Skeletal muscle cell (primary cell): ENCODE data around the gene CTBP1.
"Not testable (repeated sequence)": the region's sequence is repeated elsewhere in the genome, so short reads cannot be mapped to it uniquely, and the experiment has no call there.

Experiments
- DNase-seq: peaks from one replicate; pipeline ENCODE4 v3.0.0-alpha.2; 2010; ENCODE audit warnings: low read depth
- H3K4me3 ChIP-seq: 2 replicates; pipeline ENCODE4 v1.5.1; 2011; ENCODE audit warnings: low read depth, mild to moderate bottlenecking, control low read depth, low read length, moderate library complexity

The CTBP1 gene

DNA sequence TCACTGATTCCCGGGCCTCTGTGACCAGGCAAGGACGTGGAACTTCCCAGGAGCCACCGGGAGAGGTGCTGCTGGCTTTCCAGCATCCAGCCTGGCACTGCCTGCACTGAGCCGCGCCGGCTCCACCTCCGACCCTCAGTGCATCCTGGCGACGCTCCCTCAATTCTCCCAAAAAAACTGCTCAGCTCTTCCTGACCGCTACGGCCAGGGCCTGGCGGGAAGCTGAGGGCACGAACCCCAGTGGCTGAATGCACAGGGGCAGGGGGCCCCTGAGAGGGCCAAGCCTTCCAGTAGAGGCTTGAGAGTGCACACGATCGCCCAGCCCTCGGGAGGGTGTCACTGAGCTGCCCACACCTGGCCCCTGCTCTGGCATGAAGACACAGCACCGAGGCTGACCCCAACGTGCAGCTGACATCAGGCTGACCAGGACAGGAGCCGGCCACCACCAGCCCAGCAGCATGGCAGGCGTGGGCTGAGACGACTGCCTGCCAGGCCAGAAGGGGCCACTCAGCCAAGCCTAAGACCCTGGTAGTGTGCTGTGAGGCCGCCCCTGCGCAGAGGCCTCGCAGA, 6.9 kb downstream of the CTBP1 start:
- no peak for DNase-seq
- H3K4me3 ChIP-seq = no peak overlapping the region

DNA sequence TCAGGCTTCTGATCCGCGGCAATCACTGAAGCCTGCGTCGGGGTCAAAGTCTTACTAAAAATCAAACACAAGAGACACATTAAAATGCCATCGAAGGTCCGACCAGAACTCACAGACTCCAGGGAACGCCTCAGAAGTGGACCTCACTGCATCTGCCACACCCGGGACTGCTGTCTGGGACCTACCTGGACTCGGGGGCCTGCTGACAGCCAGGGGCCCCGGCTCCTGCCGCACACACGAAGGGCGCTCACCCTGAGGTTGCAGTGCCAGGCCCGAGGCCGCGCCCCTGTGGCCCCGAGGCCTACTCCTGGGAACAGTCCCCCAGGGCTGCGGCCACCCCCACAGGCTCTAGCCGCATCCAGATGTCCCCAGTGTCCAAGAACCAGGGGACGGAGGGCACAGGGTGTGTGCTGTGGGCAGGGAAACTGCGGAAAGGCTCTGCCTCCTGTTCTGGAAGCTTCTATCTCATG, 7.4 kb downstream of the CTBP1 start:
- DNase-seq = no peak
- no peak overlapping the region for H3K4me3 ChIP-seq

DNA sequence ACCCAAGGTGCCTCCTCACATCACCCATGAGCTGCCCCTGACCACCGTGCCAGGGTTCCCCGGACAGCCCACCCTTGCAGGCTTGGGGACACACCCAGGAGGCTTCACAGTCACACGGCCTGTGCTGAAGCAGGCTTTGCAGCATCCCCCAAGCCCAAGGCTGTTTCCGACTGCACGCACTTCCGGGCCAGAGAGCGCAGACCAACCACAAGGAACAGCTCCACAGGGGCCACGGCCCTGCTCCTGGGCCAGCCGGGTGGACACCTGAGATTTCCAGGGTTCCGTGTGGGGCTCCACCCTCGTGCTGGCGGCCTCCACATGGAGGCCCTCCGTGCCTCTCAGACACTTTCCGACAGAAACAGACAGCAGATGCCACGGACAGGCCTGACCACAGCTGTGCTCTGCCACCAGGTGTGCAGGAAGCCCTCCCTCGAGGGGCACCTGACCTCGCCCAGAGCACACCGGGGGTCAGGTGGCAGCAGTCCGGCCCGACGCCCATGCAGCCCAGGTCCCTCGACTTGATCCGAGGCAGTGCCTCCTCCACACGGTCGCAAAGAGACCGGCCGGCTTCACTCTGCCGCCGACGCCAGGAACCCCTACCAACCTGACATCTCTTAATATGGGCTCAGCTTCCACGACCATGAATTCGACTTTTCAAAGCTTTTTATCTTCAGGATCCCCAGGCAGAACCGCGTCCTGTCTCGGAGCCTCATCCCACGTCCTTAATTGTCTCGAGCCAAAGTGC, 8.0 kb downstream of the CTBP1 start:
- no peak for DNase-seq
- H3K4me3 ChIP-seq = no peak overlapping the region

DNA sequence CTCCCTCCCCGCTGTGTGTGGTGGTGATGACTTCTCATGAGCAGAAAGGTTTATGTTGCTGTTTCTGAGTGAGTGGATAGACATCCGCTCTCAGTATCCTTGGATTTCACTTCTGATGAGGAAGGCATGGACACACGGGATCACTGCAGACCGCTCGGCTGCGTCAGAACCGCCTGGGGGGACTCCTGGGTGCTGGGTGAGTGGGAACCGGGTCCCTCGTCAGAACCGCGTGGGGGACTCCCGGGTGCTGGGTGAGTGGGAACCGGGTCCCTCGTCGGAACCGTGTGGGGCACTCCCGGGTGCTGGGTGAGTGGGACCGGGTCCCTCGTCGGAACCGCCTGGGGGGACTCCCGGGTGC, 9.0 kb downstream of the CTBP1 start:
- H3K4me3 ChIP-seq = no peak overlapping the region
- no peak for DNase-seq

DNA sequence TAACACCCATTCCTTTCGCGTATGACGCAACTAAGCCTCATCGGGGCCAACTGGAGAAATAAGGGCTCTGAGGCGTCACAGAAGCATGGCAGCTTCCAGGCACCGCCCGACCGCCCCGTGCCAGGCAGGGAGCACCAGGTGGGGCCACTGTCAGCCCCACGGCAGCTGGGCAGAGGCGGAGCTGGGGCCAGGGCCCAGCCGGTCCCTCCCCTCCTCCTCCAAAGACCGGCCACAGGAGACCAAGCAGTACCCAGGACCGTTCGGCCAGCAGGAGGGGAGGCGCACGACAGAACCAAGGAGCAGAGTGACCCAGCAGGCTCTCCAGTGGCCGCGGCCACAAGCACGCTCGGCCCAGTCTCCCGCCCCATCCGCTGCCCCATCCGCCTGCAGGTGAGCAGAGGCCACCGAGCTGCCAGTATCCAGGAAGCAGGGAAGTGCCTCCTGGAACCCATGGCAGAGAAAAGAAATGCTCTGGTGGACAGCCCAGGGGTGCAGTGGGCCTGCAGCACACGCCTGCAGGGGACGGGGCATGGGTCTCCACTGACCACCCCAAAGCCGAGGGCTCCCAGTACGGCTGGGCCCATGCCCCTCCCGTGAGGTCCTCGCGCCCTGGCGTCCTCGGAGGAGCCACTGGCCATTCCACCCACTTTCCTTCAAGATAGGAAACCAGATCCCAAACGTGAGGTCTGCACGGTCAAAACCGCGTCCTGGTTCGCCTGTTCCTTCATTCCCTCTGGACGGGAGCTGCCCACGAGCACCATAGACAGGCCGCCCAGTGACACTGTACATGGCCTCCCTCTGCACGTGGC, 9.6 kb downstream of the CTBP1 start:
- DNase-seq = no peak
- no peak overlapping the region for H3K4me3 ChIP-seq

DNA sequence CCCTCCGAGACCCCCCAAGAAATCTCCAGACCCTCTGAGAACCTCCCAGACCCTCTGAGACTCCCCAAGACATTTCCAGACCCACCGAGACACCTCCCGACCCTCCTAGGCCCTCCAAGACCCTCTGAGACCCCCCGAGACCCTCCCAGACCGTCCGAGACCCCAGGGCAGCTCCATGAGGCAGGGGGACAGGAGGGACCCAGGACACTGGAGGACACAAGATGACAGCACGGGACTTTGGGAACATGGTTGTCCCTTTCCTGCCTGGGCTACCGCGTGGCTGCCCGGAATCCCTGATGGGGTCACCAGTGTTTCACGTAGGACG, 10.3 kb downstream of the CTBP1 start:
- DNase-seq = no peak
- no peak overlapping the region for H3K4me3 ChIP-seq

DNA sequence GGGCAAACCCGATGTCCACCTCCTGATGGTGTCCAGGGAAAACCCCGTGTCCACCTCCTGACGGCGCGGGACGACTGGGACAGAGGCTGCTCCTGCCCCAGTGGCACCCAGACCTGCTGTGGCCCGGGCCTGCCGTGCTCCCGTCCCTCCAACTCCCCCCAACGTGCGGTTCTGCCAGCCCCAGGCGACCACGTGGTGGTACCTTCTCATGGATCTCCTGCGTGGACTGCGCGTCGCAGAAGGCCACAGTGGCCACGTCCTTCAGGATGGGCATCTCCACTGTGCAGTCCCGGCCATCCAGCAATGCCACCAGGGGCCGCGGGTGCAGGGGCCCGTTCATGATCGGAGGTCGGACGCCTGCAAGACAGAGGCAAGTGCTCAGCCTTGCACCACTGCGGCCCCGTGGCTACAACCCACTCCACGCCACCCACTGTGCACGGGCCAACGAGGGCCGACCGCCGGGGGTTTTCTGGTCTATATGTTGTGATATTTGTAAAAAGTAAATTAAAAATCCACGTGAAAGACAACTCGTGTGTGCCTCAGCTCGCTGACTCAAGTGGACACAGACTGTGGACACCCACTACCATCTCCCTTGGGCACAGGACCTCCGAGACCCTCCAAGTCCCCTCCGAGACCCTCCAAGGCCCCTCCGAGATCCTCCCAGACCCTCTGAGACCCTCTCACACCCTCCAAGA, 10.8 kb downstream of the CTBP1 start:
- H3K4me3 ChIP-seq = no peak overlapping the region
- no peak for DNase-seq

DNA sequence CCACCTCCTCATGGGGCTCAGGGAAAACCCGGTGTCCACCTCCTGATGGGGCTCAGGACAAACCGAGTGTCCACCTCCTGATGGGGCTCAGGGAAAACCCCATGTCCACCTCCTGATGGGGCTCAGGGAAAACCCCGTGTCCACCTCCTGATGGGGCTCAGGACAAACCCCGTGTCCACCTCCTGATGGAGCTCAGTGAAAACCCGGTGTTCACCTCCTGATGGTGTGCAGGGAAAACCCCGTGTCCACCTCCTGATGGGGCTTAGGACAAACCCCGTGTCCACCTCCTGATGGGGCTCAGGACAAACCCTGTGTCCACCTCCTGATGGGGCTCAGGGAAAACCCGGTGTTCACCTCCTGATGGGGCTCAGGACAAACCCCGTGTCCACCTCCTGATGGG, 11.7 kb downstream of the CTBP1 start:
- not testable (repeated sequence) for H3K4me3 ChIP-seq, DNase-seq

DNA sequence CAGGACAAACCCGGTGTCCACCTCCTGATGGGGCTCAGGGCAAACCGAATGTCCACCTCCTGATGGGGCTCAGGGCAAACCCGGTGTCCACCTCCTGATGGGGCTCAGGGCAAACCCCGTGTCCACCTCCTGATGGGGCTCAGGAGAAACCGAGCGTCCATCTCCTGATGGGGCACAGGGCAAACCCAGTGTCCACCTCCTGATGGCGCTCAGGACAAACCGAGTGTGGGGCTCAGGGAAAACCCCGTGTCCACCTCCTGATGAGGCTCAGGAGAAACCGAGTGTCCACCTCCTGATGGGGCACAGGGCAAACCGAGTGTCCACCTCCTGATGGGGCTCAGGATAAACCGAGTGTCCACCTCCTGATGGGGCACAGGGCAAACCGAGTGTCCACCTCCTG, 12.1 kb downstream of the CTBP1 start:
- not testable (repeated sequence) for H3K4me3 ChIP-seq, DNase-seq

DNA sequence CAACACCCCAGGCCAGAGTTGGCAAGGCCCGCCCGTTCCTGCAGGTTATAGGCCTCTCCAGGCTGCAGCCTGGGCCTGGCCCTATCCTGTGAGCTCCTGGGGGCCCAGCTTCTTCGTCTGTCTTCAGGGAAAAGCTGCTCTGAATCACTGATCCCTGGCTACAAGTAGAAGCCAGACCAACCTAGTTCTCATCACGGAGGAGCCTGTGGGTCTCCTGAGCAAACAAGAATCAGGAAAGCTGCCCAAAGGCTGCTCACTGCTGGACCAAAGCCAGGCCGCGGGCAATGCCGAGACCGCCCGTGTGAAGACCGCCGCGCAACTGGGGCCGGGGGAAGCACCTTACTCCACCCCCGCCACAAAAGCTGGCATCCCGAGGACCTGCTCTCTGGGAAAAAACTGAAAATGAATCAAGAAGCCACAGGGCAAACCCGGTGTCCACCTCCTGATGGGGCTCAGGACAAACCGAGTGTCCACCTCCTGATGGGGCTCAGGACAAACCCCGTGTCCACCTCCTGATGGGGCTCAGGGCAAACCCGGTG, 12.8 kb downstream of the CTBP1 start:
- H3K4me3 ChIP-seq = no peak overlapping the region
- DNase-seq = no peak

DNA sequence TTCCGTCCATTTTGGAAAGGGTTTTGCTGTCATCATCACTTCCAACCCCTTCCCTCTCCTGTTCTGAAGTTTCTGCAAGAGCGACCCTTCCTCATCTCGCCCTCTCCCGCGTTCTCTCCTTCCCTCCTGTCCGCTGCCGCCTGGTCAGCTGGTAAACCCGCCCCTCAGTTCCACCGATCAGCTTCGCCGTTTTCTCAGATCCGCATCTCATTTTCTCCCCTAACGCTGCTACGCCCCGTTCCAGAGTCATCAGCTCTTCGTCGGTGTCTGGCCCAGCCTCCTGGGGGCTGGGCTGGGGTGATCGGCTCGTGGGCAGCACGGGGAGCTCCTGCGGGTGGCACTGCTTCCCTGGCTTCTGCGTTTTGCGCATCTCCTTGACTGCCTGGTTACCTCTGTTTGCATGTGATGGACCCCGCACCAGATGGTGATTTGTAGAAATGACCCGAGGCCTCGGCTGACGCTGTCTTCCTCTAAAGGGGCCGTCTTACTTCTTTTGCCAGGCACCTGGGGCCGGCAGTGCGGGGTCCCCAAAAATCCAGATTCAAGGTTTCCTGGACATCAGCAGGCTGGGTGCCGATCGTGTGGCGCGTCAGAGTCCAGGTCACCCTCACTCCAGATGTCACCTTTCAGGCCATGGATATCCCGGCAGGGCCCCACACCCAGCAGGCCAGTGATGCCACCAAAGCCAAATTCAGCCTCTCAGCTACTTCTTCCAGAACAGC, 13.4 kb downstream of the CTBP1 start:
- no peak overlapping the region for H3K4me3 ChIP-seq
- no peak for DNase-seq

DNA sequence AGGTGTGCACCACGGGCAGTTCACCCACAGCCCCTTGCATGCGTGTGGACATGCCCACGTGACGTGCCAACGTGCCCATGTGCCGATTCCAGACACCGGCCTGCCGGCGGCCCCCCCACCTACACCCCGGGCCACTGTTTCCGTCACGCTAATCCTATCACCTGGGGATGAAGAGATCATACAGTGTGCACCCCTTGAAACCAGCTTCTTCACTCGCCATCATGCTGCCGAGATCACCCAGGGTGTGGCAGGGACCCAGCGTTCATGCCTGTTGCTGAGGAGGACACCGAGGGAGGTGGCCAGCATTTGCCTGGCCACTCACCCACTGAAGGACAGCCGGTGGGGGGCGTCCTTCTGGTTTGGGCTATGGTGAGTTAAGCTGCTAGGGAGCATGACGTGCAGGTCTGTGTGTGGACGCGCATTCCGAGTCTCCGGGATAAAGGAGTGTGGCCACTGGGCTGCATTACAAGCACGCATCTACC, 14.1 kb downstream of the CTBP1 start:
- no peak overlapping the region for H3K4me3 ChIP-seq
- no peak for DNase-seq

DNA sequence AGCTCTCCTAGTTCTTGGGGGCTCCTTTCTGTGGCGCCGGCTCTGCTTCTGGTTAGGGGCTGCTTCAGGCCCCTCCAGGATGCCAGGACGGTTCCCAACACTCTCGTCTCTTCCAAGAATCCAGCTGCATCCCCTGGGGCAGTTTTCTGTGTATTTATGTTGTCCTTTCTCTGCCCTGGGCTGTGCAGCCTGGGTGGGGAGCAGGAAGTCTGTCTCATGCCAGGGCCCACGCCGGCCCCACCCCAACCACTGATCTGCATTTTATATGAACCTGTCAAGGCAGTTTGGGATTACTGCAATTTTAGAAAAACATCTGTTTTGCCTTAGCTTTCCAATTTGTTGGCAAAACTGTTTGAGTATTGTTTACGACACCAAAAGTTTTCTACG, 14.6 kb downstream of the CTBP1 start:
- H3K4me3 ChIP-seq = no peak overlapping the region
- DNase-seq = no peak

DNA sequence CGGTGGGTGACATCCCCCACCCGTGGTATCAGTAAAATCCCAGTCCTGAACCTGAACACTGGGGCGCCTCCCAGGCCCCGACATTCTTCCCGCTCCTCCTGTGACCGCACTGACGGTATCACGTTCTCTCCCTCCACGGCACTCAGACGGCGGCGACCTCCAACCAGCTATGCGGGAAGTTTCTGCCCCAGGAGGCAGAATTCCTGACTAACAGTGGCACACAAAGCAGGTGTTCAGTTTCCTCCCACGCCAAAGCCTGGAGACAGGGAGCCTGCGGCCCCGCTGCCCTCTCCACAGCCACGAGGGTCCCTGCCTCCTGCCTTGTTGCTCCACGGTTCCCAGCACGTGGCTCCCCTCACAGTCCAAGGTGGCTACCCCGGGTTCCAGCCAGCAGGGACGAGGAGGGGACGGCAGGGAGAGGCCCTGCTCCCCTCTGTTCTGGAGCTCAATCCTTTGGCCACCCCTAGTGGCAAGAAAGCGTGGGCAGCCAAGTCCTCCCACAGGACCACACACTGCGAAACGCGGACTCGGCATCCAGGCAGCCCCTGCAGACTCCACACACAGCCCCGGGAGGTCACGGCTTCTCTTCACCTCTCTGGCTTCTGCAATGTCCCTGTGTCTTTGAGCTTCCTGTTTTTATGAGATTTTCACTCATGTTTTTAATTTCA, 15.2 kb downstream of the CTBP1 start:
- DNase-seq = no peak

DNA sequence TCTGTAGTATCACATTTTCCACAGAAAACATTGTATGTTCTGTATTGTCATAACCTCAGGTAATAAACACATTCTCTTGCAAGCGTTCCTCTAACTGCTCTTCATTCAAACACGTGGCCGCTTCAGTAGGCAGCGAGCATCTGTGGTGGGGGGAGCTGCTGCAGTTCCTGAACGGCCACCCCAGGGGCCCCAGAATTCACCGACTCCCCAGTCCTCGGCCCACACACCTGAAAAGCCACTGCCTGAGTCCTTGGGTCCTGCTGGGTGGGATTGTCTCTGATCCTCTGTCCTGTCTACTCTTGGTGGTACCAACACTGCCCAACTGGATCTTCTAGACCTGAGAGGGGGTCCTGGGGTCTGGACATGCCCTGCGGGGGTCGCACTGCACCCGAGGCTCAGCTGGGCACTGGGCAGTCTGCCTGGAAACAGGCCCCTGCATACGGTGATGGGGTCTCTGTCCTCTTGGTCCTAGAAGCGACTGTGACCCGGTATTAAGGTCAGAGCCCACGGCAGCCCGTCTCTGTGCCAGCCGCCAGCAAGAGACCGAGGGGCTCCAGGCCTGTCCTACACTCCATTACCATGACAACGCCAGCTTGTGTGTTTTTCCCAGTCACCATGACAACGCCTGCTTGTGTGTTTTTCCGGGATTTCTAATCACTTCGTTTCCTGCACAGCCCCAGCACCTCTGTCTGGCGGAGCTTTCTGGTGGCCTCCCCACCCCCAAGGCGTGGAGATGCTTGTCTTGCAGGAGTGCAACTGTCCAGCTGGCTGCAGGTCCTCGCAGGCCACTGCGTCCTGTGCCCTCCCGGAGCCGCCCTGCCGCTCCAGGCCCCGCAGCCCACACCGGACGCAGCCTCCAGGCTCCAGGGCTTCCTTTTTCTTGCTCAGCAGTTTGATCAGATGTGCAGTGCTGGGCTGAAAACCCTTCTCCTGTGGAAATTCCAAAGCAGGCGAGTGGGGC, 16.0 kb downstream of the CTBP1 start:
- no peak overlapping the region for H3K4me3 ChIP-seq
- DNase-seq = no peak

More for the DNA sequence above, 15.2 kb downstream of the CTBP1 start:
- no peak overlapping the region for H3K4me3 ChIP-seq

DNA sequence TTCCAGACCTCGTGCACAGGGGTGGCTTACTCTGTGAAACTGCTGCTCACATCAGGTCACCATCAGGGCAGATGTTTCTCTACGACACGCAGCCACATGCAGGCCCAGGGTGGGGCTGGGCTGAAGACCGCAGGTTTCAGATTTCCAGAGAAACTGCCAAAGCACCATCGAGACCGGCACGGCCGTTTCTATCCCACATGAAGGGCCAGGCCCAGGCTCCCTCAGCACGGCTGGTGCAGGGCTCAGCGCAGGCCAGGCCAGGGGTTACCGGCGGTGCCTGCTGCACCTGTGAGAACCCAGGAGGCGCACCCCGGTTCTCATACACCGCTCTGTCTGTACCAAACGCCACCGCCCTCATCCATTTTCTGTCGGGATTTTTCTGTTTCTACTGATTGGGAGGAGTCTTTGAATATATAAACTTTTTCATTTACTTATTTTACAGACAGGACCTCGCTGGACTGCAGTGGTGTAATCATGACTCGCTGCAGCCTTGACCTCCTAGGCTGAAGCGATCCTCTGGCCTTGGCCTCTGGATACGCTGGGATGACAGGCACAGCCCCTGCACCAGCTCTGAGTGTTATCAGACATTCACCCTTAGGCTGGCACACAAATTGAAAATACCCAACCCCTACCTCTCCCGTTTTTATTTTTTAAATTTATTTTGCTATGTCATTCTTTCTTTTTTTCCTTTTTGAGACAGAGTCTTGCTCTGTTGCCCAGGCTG, 17.1 kb downstream of the CTBP1 start:
- H3K4me3 ChIP-seq = no peak overlapping the region
- no peak for DNase-seq
